Stomach (tissue), 9 donors: ENCODE measurements around the gene SLC24A3. TPM values are rescaled to one million over a fixed set of nuclear protein-coding genes. Genes with fewer than 3 reads are reported as not detected.
A peak's percentile ranks its signal among the peaks of the same experiment; 100 is the strongest.

Source experiments
- DNase-seq, 2 donors: peaks; one replicate each; pipeline versions ENCODE4 v3.0.0 to v3.0.0-alpha.2; 2013 to 2019
- H3K27ac ChIP-seq, 5 donors: fragments of 200-600 bp in 4 of 5; sonication (generic) in 4 of 5; one replicate each; pipeline ENCODE4 v1.5.1; 2013 to 2019; ENCODE audit warnings: mild to moderate bottlenecking in 1 of 5, moderate library complexity in 1 of 5
- H3K27me3 ChIP-seq, 3 donors: fragments of 200-600 bp; sonication (generic); one replicate each; pipeline ENCODE4 v1.5.1; 2017 to 2019; ENCODE audit warnings: mixed run types in 1 of 3
- H3K36me3 ChIP-seq, 4 donors: fragments of 200-600 bp; sonication (generic); 1 replicate in 3 of 4; 2 replicates in 1 of 4; pipeline ENCODE4 v1.5.1; 2016 to 2019
- H3K4me1 ChIP-seq, 4 donors: fragments of 200-600 bp; sonication (generic); one replicate each; pipeline ENCODE4 v1.5.1; 2016 to 2019
- H3K4me3 ChIP-seq, 4 donors: fragments of 200-600 bp; sonication (generic) in 3 of 4; one replicate each; pipeline ENCODE4 v1.5.1; 2016 to 2019; ENCODE audit warnings: mild to moderate bottlenecking in 1 of 4
- H3K9me3 ChIP-seq, 4 donors: fragments of 200-600 bp; sonication (generic); one replicate each; pipeline ENCODE4 v1.5.1; 2016 to 2019
- EP300 ChIP-seq: sonication (generic); formaldehyde crosslinking; IDR thresholded peaks from one replicate; pipeline ENCODE4 v1.6.1; 2017; ENCODE audit warnings: antibody characterized with exemption
- POLR2A ChIP-seq, 4 donors: fragments of 450-650 bp; IDR thresholded peaks; one replicate each; pipeline ENCODE4 v1.6.1; 2016; ENCODE audit warnings: antibody characterized with exemption in 4 of 4, control low read depth in 2 of 4, mild to moderate bottlenecking in 1 of 4, moderate library complexity in 1 of 4
- POLR2AphosphoS5 ChIP-seq, 3 donors: sonication (generic); formaldehyde crosslinking; IDR thresholded peaks; one replicate each; pipeline ENCODE4 v1.6.1; 2016; ENCODE audit warnings: antibody characterized with exemption in 3 of 3
- WGBS, 5 donors: extraction: QIAGEN DNeasy Blood & Tissue Kit in 3 of 5; methylation state at CpG; one replicate each; pipeline versions ENCODE4 v1.1.5 to v1.1.7; 2013 to 2018; 5-methylcytosine and 5-hydroxymethylcytosine counted together
- intact Hi-C: fragments of 100-400 bp; cut with DNase I; formaldehyde crosslinking; loops from one replicate; pipeline ENCODE4 v1.15.1; 2023; ENCODE audit warnings: low total_unique reads
- polyA plus RNA-seq, 3 donors: library from polyadenylated mRNA; stranded (reverse); fragments of 200-250 nt; gene quantifications; one replicate each; pipeline ENCODE4 v1.2.3, GENCODE V29; 2013
- total RNA-seq, 5 donors: library from RNA; depleted of rRNA; stranded (reverse); fragments of >200 nt; gene quantifications; one replicate each; pipeline versions ENCODE4 v1.1.0 to v1.2.3, GENCODE V29; 2014 to 2016
- TF ChIP-seq, protein P1 (sequence below), 7 experiments: fragments of 450-650 bp in 4 of 7; fragments of 200-600 bp in 3 of 7; sonication (generic) in 3 of 7; IDR thresholded peaks; one replicate each; pipeline ENCODE4 v1.5.1; 2016 to 2019; ENCODE audit warnings: antibody characterized with exemption in 7 of 7, control low read depth in 2 of 7, mild to moderate bottlenecking in 1 of 7
- donor health status: healthy with polysubstance abuse.
- donor health status: Bipolar disorder and iron deficiency.
- donor health status: healthy.

The SLC24A3 gene
- total and polyA plus RNA-seq, 8 donors, result 1.8 to 9.0 (median 4.5) TPM

DNA sequence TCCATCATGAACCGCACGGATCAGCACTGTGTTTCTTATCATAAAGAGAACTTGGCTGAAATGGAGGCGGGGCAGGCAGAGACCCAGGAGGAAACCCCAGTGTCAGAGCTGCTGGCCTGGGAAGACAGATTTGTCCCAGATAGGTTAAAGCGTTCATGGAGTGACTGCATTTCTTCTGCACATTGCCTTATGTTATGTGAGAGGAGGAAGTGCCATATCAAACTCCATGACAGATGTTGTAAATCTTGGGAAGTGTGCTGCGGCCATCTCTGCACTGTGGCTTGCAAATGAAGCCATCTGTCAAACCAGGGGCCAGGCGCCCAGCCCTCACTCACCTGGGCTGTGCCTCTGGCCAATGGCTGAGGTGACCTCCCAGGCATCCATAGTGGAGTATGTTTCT lies 163.0 kb downstream of the SLC24A3 start:
- H3K36me3 ChIP-seq, result no peaks in the 10 kb centered on the region
- H3K27ac ChIP-seq, result no peak overlapping the region
- 49 to 58% (median 53%) methylated on average over 6 of the region's 6 CpGs for WGBS, 5 donors
- peak in 1 of 2 donors; percentile 9 for DNase-seq
- TF ChIP-seq, protein P1, sequence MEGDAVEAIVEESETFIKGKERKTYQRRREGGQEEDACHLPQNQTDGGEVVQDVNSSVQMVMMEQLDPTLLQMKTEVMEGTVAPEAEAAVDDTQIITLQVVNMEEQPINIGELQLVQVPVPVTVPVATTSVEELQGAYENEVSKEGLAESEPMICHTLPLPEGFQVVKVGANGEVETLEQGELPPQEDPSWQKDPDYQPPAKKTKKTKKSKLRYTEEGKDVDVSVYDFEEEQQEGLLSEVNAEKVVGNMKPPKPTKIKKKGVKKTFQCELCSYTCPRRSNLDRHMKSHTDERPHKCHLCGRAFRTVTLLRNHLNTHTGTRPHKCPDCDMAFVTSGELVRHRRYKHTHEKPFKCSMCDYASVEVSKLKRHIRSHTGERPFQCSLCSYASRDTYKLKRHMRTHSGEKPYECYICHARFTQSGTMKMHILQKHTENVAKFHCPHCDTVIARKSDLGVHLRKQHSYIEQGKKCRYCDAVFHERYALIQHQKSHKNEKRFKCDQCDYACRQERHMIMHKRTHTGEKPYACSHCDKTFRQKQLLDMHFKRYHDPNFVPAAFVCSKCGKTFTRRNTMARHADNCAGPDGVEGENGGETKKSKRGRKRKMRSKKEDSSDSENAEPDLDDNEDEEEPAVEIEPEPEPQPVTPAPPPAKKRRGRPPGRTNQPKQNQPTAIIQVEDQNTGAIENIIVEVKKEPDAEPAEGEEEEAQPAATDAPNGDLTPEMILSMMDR (IDR thresholded peaks at IDR 0.05), result no peak
- TF ChIP-seq POLR2AphosphoS5 (IDR thresholded peaks at IDR 0.05) (no peak), EP300 (no peak), POLR2A (IDR thresholded peaks at IDR 0.05) (no peak)
- H3K27me3 ChIP-seq, result no peaks in the 10 kb centered on the region
- no peak overlapping the region for H3K4me3 ChIP-seq
- H3K4me1 ChIP-seq, result peaks cover 0 to 24% (median 0%) of the 10 kb centered on the region in 4 donors
- intact Hi-C loops, result no loop called here
- H3K9me3 ChIP-seq, result no peaks in the 10 kb centered on the region

DNA sequence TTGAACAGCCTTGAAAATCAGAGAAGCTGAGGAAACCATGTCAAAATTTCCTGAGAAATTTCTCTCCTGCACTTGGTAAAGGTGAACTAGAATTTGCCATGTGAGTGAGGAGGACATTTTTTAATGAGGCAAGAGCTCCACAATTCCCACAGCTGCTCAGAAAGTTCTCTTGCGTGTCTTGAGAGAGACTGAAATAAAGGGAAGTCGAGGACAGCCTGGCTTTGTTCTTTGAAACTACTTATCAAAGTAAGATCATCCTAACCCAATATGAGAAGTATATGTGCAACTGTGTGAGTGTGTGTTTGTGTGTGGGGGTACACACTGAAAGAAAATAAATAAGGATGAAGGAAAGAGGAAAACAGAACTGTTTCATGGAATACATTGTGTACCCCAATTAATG lies 163.4 kb downstream of the SLC24A3 start:
- Histone ChIP-seq H3K27ac (no peak overlapping the region), H3K4me3 (no peak overlapping the region), H3K4me1 (peaks cover 0 to 24% (median 0%) of the 10 kb centered on the region in 4 donors), H3K27me3 (no peaks in the 10 kb centered on the region), H3K36me3 (no peaks in the 10 kb centered on the region), H3K9me3 (no peaks in the 10 kb centered on the region)
- DNase-seq, result no peak
- intact Hi-C loops, result no loop called here
- TF ChIP-seq, protein P1 (IDR thresholded peaks at IDR 0.05), result no peak
- TF ChIP-seq EP300, result no peak
- no peak for TF ChIP-seq POLR2AphosphoS5 (IDR thresholded peaks at IDR 0.05)
- no peak for TF ChIP-seq POLR2A (IDR thresholded peaks at IDR 0.05)
- 75 to 83% (median 81%) methylated on average over 2 of the region's 2 CpGs for WGBS, 5 donors

DNA sequence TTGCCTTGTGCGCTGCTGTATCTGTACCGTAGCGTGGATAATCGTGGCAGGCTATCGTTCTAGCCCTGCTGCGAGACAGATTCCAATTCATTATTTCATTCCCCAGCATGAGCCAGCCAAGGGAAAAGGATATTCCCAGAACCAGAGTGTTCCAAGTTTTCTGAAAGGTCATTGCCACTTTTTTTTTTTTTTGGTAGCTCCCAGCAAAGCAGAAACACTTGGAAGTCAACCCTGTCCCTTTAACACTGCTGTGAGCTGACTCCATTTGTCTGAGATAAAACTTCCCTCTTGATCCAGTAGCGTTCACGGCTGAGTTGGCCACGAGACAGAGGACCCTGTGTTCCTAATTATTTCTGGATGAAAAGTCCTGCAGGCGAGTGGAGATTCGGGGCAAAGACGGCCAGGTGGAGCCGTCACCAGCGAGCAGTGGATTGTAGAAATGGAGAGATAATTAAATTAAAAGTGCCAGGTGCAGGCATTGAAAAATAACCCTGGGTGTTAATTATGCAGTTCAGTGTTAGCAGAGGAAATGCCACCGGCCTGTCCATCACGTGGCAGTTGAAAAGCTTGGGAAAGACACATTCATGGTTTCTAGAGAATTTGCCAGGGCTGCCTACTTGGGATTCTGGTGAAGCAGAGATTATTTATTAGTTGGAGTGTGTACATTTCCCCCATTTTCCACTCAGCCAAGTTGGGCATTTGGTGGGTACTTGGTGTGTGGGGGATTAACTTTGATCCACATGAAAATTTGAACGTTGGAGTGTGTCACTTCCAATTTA lies 164.2 kb downstream of the SLC24A3 start:
- no peaks in the 10 kb centered on the region for H3K9me3 ChIP-seq
- H3K4me1 ChIP-seq, result peaks cover 0 to 24% (median 0%) of the 10 kb centered on the region in 4 donors
- no peak for DNase-seq
- WGBS, 5 donors, result 68 to 84% (median 78%) methylated on average over 17 of the region's 17 CpGs
- H3K36me3 ChIP-seq, result no peaks in the 10 kb centered on the region
- H3K27me3 ChIP-seq, result no peaks in the 10 kb centered on the region
- no peak overlapping the region for H3K4me3 ChIP-seq
- no peak overlapping the region for H3K27ac ChIP-seq
- TF ChIP-seq POLR2A (IDR thresholded peaks at IDR 0.05) (no peak), POLR2AphosphoS5 (IDR thresholded peaks at IDR 0.05) (no peak), EP300 (no peak)
- TF ChIP-seq, protein P1 (IDR thresholded peaks at IDR 0.05), result no peak
- intact Hi-C loops, result no loop called here

DNA sequence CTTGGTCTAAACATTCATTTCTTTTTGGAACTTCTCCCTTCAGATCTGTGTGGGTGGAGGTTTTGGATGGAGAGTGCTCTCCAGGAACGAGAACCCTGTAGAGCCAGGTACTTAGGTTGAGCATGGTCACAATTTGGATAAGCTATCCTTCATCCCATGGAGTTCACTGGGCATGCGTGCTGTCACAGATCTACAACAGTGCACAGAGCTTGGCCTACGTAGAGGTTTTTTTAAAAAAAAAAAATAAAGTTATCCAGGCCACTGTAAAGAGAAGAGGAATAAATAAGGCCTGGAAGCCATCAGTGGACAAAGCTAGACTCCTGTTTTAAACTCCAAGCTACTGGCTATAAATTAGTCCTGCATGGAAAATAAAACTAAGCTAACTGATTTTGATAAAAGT lies 165.6 kb downstream of the SLC24A3 start:
- H3K27ac ChIP-seq, result peak overlapping the region in 1 of 5 donors; percentile 34
- peaks cover 0 to 24% (median 0%) of the 10 kb centered on the region in 4 donors for H3K4me1 ChIP-seq
- no peaks in the 10 kb centered on the region for H3K9me3 ChIP-seq
- TF ChIP-seq POLR2AphosphoS5 (IDR thresholded peaks at IDR 0.05) (no peak), POLR2A (IDR thresholded peaks at IDR 0.05) (no peak), EP300 (no peak)
- TF ChIP-seq, protein P1 (IDR thresholded peaks at IDR 0.05), result no peak
- peak in 1 of 2 donors; percentile 38 for DNase-seq
- intact Hi-C loops, result no loop called here
- WGBS, 5 donors, result 56 to 82% (median 80%) methylated on average over 3 of the region's 3 CpGs
- H3K36me3 ChIP-seq, result no peaks in the 10 kb centered on the region
- H3K27me3 ChIP-seq, result no peaks in the 10 kb centered on the region
- no peak overlapping the region for H3K4me3 ChIP-seq
